ENCODE data around the gene WNT2B.

WNT2B gene

DNA sequence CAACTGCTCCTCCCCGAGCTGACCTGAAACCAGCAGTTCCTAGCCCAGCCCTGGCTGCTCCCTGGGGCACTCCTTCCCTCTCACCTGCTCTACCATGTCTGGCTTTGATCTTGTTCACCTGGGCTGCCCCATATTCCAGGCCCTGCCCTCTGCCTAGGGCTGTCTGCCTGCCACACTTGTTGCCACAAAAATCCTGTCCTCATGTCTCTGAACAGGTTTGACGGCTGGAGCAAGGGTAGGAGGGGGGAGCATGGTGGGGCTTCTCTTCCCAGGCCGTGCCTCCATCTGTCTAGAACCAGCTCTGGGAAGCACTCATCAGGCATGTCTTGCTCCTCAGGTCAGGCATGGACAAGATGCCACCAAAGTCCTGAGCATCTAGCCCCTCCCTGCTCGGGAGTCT is 44.3 kb upstream of the WNT2B start:
- no peak for TF ChIP-seq TCF12 (IDR thresholded peaks at IDR 0.05; ENCODE audit: low read depth)
- no peak for TF ChIP-seq TEAD4 (IDR thresholded peaks at IDR 0.05)

DNA sequence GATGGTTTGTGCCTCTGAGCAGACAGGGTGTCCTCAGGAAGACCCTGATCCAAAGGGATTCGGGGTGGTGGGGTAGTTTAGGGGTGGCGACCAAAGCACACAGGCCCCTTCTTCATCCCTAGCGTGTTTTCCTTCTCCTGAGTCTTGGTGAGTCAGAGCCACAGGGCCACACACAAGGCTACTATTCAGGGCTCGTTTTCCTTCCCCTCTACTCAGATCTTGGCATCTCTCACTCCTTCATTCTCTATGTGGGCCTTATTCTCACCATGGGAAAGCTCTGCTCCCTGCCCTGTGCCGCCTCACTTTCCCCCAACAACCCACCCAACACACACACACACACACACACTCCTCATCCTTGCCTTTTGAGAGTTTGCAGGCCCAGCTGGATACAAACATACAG is 43.6 kb upstream of the WNT2B start:
- TF ChIP-seq YY1 (IDR thresholded peaks at IDR 0.05; ENCODE audit: low read depth), result no peak
- no peak for TF ChIP-seq RAD21 (IDR thresholded peaks at IDR 0.05; ENCODE audit: low read depth)
- TF ChIP-seq, protein P1, sequence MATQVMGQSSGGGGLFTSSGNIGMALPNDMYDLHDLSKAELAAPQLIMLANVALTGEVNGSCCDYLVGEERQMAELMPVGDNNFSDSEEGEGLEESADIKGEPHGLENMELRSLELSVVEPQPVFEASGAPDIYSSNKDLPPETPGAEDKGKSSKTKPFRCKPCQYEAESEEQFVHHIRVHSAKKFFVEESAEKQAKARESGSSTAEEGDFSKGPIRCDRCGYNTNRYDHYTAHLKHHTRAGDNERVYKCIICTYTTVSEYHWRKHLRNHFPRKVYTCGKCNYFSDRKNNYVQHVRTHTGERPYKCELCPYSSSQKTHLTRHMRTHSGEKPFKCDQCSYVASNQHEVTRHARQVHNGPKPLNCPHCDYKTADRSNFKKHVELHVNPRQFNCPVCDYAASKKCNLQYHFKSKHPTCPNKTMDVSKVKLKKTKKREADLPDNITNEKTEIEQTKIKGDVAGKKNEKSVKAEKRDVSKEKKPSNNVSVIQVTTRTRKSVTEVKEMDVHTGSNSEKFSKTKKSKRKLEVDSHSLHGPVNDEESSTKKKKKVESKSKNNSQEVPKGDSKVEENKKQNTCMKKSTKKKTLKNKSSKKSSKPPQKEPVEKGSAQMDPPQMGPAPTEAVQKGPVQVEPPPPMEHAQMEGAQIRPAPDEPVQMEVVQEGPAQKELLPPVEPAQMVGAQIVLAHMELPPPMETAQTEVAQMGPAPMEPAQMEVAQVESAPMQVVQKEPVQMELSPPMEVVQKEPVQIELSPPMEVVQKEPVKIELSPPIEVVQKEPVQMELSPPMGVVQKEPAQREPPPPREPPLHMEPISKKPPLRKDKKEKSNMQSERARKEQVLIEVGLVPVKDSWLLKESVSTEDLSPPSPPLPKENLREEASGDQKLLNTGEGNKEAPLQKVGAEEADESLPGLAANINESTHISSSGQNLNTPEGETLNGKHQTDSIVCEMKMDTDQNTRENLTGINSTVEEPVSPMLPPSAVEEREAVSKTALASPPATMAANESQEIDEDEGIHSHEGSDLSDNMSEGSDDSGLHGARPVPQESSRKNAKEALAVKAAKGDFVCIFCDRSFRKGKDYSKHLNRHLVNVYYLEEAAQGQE (IDR thresholded peaks at IDR 0.05; ENCODE audit: low read depth), result no peak
- no peak for TF ChIP-seq NFIC (IDR thresholded peaks at IDR 0.05)
- no peak for TF ChIP-seq EP300 (IDR thresholded peaks at IDR 0.05; ENCODE audit: borderline replicate concordance)
- no peak for TF ChIP-seq TCF12 (IDR thresholded peaks at IDR 0.05; ENCODE audit: low read depth)
- TF ChIP-seq, protein P2, sequence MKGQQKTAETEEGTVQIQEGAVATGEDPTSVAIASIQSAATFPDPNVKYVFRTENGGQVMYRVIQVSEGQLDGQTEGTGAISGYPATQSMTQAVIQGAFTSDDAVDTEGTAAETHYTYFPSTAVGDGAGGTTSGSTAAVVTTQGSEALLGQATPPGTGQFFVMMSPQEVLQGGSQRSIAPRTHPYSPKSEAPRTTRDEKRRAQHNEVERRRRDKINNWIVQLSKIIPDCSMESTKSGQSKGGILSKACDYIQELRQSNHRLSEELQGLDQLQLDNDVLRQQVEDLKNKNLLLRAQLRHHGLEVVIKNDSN (IDR thresholded peaks at IDR 0.05), result no peak
- no peak for TF ChIP-seq FOXM1 (IDR thresholded peaks at IDR 0.05; ENCODE audit: borderline replicate concordance, low read depth)
- TF ChIP-seq TAF1 (IDR thresholded peaks at IDR 0.05; ENCODE audit: low read depth), result no peak
- TF ChIP-seq ZBTB7A (IDR thresholded peaks at IDR 0.05; ENCODE audit: low read depth), result no peak
- no peak for TF ChIP-seq EGR1 (IDR thresholded peaks at IDR 0.05)
- TF ChIP-seq TEAD4 (IDR thresholded peaks at IDR 0.05), result no peak
- TF ChIP-seq, protein P3, sequence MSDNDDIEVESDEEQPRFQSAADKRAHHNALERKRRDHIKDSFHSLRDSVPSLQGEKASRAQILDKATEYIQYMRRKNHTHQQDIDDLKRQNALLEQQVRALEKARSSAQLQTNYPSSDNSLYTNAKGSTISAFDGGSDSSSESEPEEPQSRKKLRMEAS (IDR thresholded peaks at IDR 0.05), result no peak
- no peak for TF ChIP-seq CREB1 (IDR thresholded peaks at IDR 0.05; ENCODE audit: low read depth)
- no peak for TF ChIP-seq CEBPB (IDR thresholded peaks at IDR 0.05)

DNA sequence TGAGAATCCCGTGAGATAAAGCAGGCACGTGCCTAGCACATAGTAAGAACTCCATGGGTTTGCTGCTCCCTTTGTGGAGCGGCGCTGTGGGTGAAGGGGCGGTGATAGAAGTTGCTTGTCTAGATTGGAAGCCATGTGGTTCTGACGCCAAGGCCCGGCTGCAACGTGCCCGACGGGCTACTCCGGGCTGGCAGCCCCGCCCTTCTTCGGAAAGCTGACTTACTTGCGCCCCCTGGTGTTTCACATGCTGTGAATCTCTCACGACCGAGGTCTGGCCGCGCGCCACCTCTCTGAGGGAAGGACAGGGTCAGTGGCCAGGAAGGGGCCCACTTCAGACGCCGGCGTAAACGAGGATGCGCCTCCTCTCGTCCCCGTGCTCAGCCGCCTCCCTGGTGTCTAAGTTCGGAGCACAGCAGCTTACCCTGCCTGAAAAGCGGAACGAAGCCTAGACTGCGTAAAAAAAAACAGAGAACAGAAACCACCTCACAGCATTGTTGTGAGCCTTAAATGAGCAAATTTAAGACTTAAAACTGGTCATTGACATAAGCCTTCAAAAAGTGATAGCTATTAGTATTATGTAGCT is 42.6 kb upstream of the WNT2B start:
- TF ChIP-seq YY1 (IDR thresholded peaks at IDR 0.05; ENCODE audit: low read depth), result peak; percentile 59; the same call in 1 of the 2 replicates
- TF ChIP-seq, protein P3 (IDR thresholded peaks at IDR 0.05), result peak; percentile 93
- TF ChIP-seq CEBPB (IDR thresholded peaks at IDR 0.05), result no peak
- no peak for TF ChIP-seq EGR1 (IDR thresholded peaks at IDR 0.05)
- TF ChIP-seq, protein P1 (IDR thresholded peaks at IDR 0.05; ENCODE audit: low read depth), result no peak
- TF ChIP-seq TCF12 (IDR thresholded peaks at IDR 0.05; ENCODE audit: low read depth), result peak; percentile 47
- no peak for TF ChIP-seq TAF1 (IDR thresholded peaks at IDR 0.05; ENCODE audit: low read depth)
- TF ChIP-seq NFIC (IDR thresholded peaks at IDR 0.05), result peak; percentile 69
- TF ChIP-seq, protein P2 (IDR thresholded peaks at IDR 0.05), result 0 out of 2 replicates have a peak, but pooled peaks have one; percentile 37
- no peak for TF ChIP-seq TEAD4 (IDR thresholded peaks at IDR 0.05)
- TF ChIP-seq RAD21 (IDR thresholded peaks at IDR 0.05; ENCODE audit: low read depth), result peak; percentile 82
- peak; percentile 21; the same call in 1 of the 2 replicates for TF ChIP-seq ZBTB7A (IDR thresholded peaks at IDR 0.05; ENCODE audit: low read depth)

DNA sequence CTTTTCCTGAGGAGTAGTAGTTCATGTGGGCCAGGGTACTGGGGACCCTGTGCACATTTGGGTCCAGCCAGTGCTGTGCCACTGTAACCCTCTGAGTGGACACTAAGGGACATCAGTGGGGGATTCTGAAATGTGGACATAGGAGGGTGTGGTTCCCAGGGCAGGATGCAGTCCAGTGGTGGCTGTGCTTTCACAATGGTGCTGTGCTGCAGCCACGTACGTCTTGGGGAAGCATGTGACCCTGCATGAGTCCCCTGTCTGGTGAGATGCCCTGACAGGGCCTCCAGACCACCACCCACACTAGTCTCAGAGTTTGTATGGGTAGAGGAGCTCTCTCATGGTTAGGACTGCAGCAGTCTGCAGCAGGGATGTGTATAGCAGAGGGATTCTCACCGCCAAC is 37.8 kb upstream of the WNT2B start:
- TF ChIP-seq, protein P1 (IDR thresholded peaks at IDR 0.05; ENCODE audit: low read depth), result no peak
- TF ChIP-seq TAF1 (IDR thresholded peaks at IDR 0.05; ENCODE audit: low read depth), result no peak
- TF ChIP-seq NFIC (IDR thresholded peaks at IDR 0.05), result no peak
- no peak for TF ChIP-seq EP300 (IDR thresholded peaks at IDR 0.05; ENCODE audit: borderline replicate concordance)
- no peak for TF ChIP-seq FOXM1 (IDR thresholded peaks at IDR 0.05; ENCODE audit: borderline replicate concordance, low read depth)
- TF ChIP-seq YY1 (IDR thresholded peaks at IDR 0.05; ENCODE audit: low read depth), result no peak
- TF ChIP-seq ZBTB7A (IDR thresholded peaks at IDR 0.05; ENCODE audit: low read depth), result no peak
- TF ChIP-seq, protein P3 (IDR thresholded peaks at IDR 0.05), result no peak
- TF ChIP-seq RAD21 (IDR thresholded peaks at IDR 0.05; ENCODE audit: low read depth), result no peak
- no peak for TF ChIP-seq CREB1 (IDR thresholded peaks at IDR 0.05; ENCODE audit: low read depth)
- no peak for TF ChIP-seq CEBPB (IDR thresholded peaks at IDR 0.05)
- no peak for TF ChIP-seq TEAD4 (IDR thresholded peaks at IDR 0.05)
- TF ChIP-seq EGR1 (IDR thresholded peaks at IDR 0.05), result no peak
- TF ChIP-seq, protein P2 (IDR thresholded peaks at IDR 0.05), result no peak
- TF ChIP-seq TCF12 (IDR thresholded peaks at IDR 0.05; ENCODE audit: low read depth), result no peak

Measured in Ishikawa (cell line).